H9 (cell line): ENCODE data around the gene KRT9. TPM values are rescaled to one million over a fixed set of nuclear protein-coding genes. Genes with fewer than 3 reads are reported as not detected.

Experiments used
- DNase-seq: peaks from one replicate; pipeline ENCODE4 v3.0.0-alpha.2; 2017
- H2AFZ ChIP-seq: one replicate; pipeline ENCODE4 v1.6.1; 2013; ENCODE audit warnings: mild to moderate bottlenecking, low read length, control low read depth, moderate library complexity
- H2AK5ac ChIP-seq: 2 replicates; pipeline ENCODE4 v1.6.1; 2013; ENCODE audit warnings: low read length, control low read depth, mixed read lengths; ENCODE audit not compliant: insufficient read length
- H2BK120ac ChIP-seq: one replicate; pipeline ENCODE4 v1.6.1; 2013; ENCODE audit warnings: low read depth, mild to moderate bottlenecking, low read length, control low read depth, inconsistent platforms; ENCODE audit not compliant: poor library complexity, severe bottlenecking
- H2BK12ac ChIP-seq: 2 replicates; pipeline ENCODE4 v1.6.1; 2013; ENCODE audit warnings: low read length, control low read depth, mixed read lengths, low read depth; ENCODE audit not compliant: insufficient read length
- H2BK15ac ChIP-seq: 2 replicates; pipeline ENCODE4 v1.6.1; 2013; ENCODE audit warnings: low read depth, low read length, control low read depth
- H2BK20ac ChIP-seq: one replicate; pipeline ENCODE4 v1.6.1; 2013; ENCODE audit warnings: low read depth, mild to moderate bottlenecking, low read length, control low read depth, inconsistent platforms; ENCODE audit not compliant: poor library complexity, severe bottlenecking
- H2BK5ac ChIP-seq: 2 replicates; pipeline ENCODE4 v1.6.1; 2013; ENCODE audit warnings: low read length, control low read depth, mixed read lengths; ENCODE audit not compliant: insufficient read length
- H3K14ac ChIP-seq: 2 replicates; pipeline ENCODE4 v1.6.1; 2013; ENCODE audit warnings: low read length, control low read depth; ENCODE audit not compliant: insufficient read depth
- H3K18ac ChIP-seq: 2 replicates; pipeline ENCODE4 v1.6.1; 2013; ENCODE audit warnings: low read depth, mild to moderate bottlenecking, mixed read lengths, low read length, control low read depth; ENCODE audit not compliant: insufficient read length
- H3K23ac ChIP-seq: 2 replicates; pipeline ENCODE4 v1.6.1; 2013; ENCODE audit warnings: low read length, control low read depth, mixed read lengths, low read depth; ENCODE audit not compliant: insufficient read length
- H3K23me2 ChIP-seq: 2 replicates; pipeline ENCODE4 v1.6.1; 2013; ENCODE audit warnings: low read depth, mild to moderate bottlenecking, mixed read lengths, low read length, control low read depth; ENCODE audit not compliant: insufficient read length, poor library complexity, severe bottlenecking
- H3K27ac ChIP-seq: 2 replicates; pipeline ENCODE4 v1.5.1; 2013; ENCODE audit warnings: low read length, control low read depth, mixed read lengths, low read depth; ENCODE audit not compliant: insufficient read length
- H3K27me3 ChIP-seq: 2 replicates; pipeline ENCODE4 v1.6.1; 2013; ENCODE audit warnings: low read length, control low read depth, inconsistent platforms; ENCODE audit not compliant: insufficient read depth
- H3K4ac ChIP-seq: 2 replicates; pipeline ENCODE4 v1.6.1; 2013; ENCODE audit warnings: low read depth, mild to moderate bottlenecking, control low read depth, inconsistent platforms, low read length, moderate library complexity
- H3K4me1 ChIP-seq: 2 replicates; pipeline ENCODE4 v1.6.1; 2013; ENCODE audit warnings: low read length, control low read depth, inconsistent platforms; ENCODE audit not compliant: insufficient read depth
- H3K4me2 ChIP-seq: 2 replicates; pipeline ENCODE4 v1.6.1; 2013; ENCODE audit warnings: low read length, control low read depth, mixed read lengths; ENCODE audit not compliant: insufficient read length, insufficient read depth
- H3K56ac ChIP-seq: 2 replicates; pipeline ENCODE4 v1.6.1; 2013; ENCODE audit warnings: low read depth, mild to moderate bottlenecking, mixed read lengths, low read length, control low read depth; ENCODE audit not compliant: insufficient read length
- H3K79me1 ChIP-seq: 2 replicates; pipeline ENCODE4 v1.6.1; 2013; ENCODE audit warnings: low read depth, mild to moderate bottlenecking, moderate library complexity, low read length, control low read depth, inconsistent platforms; ENCODE audit not compliant: insufficient read depth, poor library complexity, severe bottlenecking
- H3K79me2 ChIP-seq: 2 replicates; pipeline ENCODE4 v1.6.1; 2013; ENCODE audit warnings: low read length, control low read depth, inconsistent platforms; ENCODE audit not compliant: insufficient read depth
- H3K9ac ChIP-seq: 2 replicates; pipeline ENCODE4 v1.6.1; 2013; ENCODE audit warnings: low read length, control low read depth, mixed read lengths; ENCODE audit not compliant: insufficient read length; ENCODE audit errors: extremely low read depth
- H3K9me3 ChIP-seq: one replicate; pipeline ENCODE4 v1.6.1; 2013; ENCODE audit warnings: low read depth, low read length, inconsistent platforms; ENCODE audit not compliant: control insufficient read depth
- H3T11ph ChIP-seq: one replicate; pipeline ENCODE4 v1.6.1; 2013; ENCODE audit warnings: mild to moderate bottlenecking, low read length, control low read depth, inconsistent platforms
- H4K20me1 ChIP-seq: one replicate; pipeline ENCODE4 v1.6.1; 2013; ENCODE audit not compliant: control insufficient read depth, insufficient read length, insufficient read depth
- H4K5ac ChIP-seq: 2 replicates; pipeline ENCODE4 v1.6.1; 2013; ENCODE audit warnings: low read depth, mild to moderate bottlenecking, mixed read lengths, low read length, control low read depth; ENCODE audit not compliant: insufficient read length
- H4K8ac ChIP-seq: replicated peaks from 2 replicates; pipeline ENCODE4 v1.6.1; 2013; ENCODE audit warnings: low read length, control low read depth, mixed read lengths, low read depth; ENCODE audit not compliant: insufficient read length
- H4K91ac ChIP-seq: 2 replicates; pipeline ENCODE4 v1.6.1; 2013; ENCODE audit warnings: low read depth, mild to moderate bottlenecking, moderate library complexity, mixed read lengths, low read length, control low read depth; ENCODE audit not compliant: insufficient read length
- H3K27ac Mint-ChIP-seq, 3 experiments: 2 replicates in 2 of 3; 3 replicates in 1 of 3; pipeline ENCODE4 v1.8.0; 2020 to 2021; ENCODE audit warnings: mixed read lengths in 3 of 3, mild to moderate bottlenecking in 1 of 3, moderate library complexity in 1 of 3
- H3K27me3 Mint-ChIP-seq: 2 replicates; pipeline ENCODE4 v1.8.0; 2021; ENCODE audit warnings: low read depth, mild to moderate bottlenecking, moderate library complexity, mixed read lengths
- H3K36me3 Mint-ChIP-seq, 3 experiments: 2 replicates in 2 of 3; 3 replicates in 1 of 3; pipeline ENCODE4 v1.8.0; 2020 to 2021; ENCODE audit warnings: low read depth in 3 of 3, mixed read lengths in 3 of 3; ENCODE audit not compliant: insufficient read depth in 1 of 3
- H3K4me1 Mint-ChIP-seq, 2 experiments: 2 replicates each; pipeline ENCODE4 v1.8.0; 2020; ENCODE audit warnings: mixed read lengths in 2 of 2
- H3K4me3 Mint-ChIP-seq, 2 experiments: 2 replicates in 1 of 2; 3 replicates in 1 of 2; pipeline ENCODE4 v1.8.0; 2020 to 2021; ENCODE audit warnings: mild to moderate bottlenecking in 2 of 2, mixed read lengths in 2 of 2, moderate library complexity in 1 of 2
- H3K9me3 Mint-ChIP-seq, 2 experiments: 2 replicates in 1 of 2; 3 replicates in 1 of 2; pipeline ENCODE4 v1.8.0; 2020; ENCODE audit warnings: mild to moderate bottlenecking in 2 of 2, mixed read lengths in 2 of 2, moderate library complexity in 1 of 2
- WGBS: extraction: QIAGEN DNeasy Blood & Tissue Kit; methylation state at CpG from one replicate; pipeline ENCODE4 v1.1.7; 2013; ENCODE audit warnings: missing lambda C conversion rate, low lambda C conversion rate, mixed read lengths; ENCODE audit not compliant: insufficient read length; ENCODE audit errors: extremely low coverage; 5-methylcytosine and 5-hydroxymethylcytosine counted together
- total RNA-seq: library from RNA; stranded (reverse); gene quantifications from 2 replicates; pipeline ENCODE4 v1.2.1, GENCODE V29; 2021
- TF ChIP-seq, protein P1 (sequence below): fragments of 200-600 bp; sonication (generic); conservative IDR thresholded peaks from 3 replicates; pipeline ENCODE4 v1.8.0; 2021; ENCODE audit warnings: antibody characterized with exemption, mild to moderate bottlenecking

KRT9 gene
- total RNA-seq, 1 experiment from 2014 or later: not detected

DNA sequence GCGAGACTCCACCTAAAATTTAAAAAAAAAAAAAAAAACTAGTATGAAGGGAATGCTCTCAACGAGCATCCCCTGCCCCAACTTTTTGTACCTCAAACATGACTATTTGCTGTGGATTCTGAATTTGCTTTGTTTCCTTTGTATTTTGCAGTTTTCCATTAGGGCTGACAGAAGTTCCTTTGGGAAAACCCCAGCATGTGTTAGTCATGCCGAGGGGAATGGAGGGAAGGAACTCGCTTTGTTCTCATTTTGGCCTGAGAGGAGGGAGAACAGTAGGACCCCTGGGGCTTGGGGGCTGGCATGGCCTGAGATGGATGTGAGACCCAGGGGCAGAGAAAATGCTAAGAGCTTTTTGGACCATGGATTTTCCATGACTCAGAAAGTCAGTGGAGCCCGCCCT lies 20.5 kb downstream of the KRT9 start:
- peaks cover 2 to 11% of the 10 kb centered on the region in 2 experiments; a peak in 4 of 5 replicates for H3K9me3 Mint-ChIP-seq
- no peak overlapping the region for H3K27ac Mint-ChIP-seq
- no peak overlapping the region for H3K18ac ChIP-seq
- DNase-seq: no peak
- no peaks in the 10 kb centered on the region for H3K79me1 ChIP-seq
- H2BK5ac ChIP-seq: no peak overlapping the region
- H3K4ac ChIP-seq: no peak overlapping the region
- no peak overlapping the region for H2BK120ac ChIP-seq
- no CpG with 5 or more reads among the region's 5 CpGs for WGBS
- H3K4me3 Mint-ChIP-seq: no peak overlapping the region
- no peak overlapping the region for H2AFZ ChIP-seq
- H3K79me2 ChIP-seq: no peaks in the 10 kb centered on the region
- H3K4me2 ChIP-seq: no peak overlapping the region
- no peaks in the 10 kb centered on the region for H3K23me2 ChIP-seq
- no peak overlapping the region for H4K8ac ChIP-seq
- H2BK20ac ChIP-seq: no peak overlapping the region
- H2AK5ac ChIP-seq: no peak overlapping the region
- H3K4me1 ChIP-seq: no peaks in the 10 kb centered on the region
- peaks cover 0 to 12% (median 1%) of the 10 kb centered on the region in 3 experiments; a peak in 4 of 7 replicates for H3K36me3 Mint-ChIP-seq
- H3K27ac ChIP-seq: no peak overlapping the region
- peaks cover 27 to 35% of the 10 kb centered on the region in 2 experiments for H3K4me1 Mint-ChIP-seq
- no peak overlapping the region for H4K91ac ChIP-seq
- H3K23ac ChIP-seq: no peak overlapping the region
- no peak overlapping the region for H3K14ac ChIP-seq
- H4K20me1 ChIP-seq: no peaks in the 10 kb centered on the region
- no peak overlapping the region for H3K56ac ChIP-seq
- H2BK15ac ChIP-seq: no peak overlapping the region
- H4K5ac ChIP-seq: no peak overlapping the region
- no peak overlapping the region for H2BK12ac ChIP-seq
- TF ChIP-seq, protein P1, sequence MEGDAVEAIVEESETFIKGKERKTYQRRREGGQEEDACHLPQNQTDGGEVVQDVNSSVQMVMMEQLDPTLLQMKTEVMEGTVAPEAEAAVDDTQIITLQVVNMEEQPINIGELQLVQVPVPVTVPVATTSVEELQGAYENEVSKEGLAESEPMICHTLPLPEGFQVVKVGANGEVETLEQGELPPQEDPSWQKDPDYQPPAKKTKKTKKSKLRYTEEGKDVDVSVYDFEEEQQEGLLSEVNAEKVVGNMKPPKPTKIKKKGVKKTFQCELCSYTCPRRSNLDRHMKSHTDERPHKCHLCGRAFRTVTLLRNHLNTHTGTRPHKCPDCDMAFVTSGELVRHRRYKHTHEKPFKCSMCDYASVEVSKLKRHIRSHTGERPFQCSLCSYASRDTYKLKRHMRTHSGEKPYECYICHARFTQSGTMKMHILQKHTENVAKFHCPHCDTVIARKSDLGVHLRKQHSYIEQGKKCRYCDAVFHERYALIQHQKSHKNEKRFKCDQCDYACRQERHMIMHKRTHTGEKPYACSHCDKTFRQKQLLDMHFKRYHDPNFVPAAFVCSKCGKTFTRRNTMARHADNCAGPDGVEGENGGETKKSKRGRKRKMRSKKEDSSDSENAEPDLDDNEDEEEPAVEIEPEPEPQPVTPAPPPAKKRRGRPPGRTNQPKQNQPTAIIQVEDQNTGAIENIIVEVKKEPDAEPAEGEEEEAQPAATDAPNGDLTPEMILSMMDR: no peak
- no peaks in the 10 kb centered on the region for H3K9me3 ChIP-seq
- peaks cover 22% of the 10 kb centered on the region for H3K27me3 Mint-ChIP-seq
- H3T11ph ChIP-seq: no peak overlapping the region
- H3K27me3 ChIP-seq: no peaks in the 10 kb centered on the region
- no peak overlapping the region for H3K9ac ChIP-seq
